Cerebellar cortex (tissue), 1 donor: Measurements from ENCODE around the gene IL9.

ENCODE experiments used
- DNase-seq: peaks from one replicate; pipeline ENCODE4 v3.0.0-alpha.2; 2015; ENCODE audit warnings: low spot score

Gene IL9

DNA sequence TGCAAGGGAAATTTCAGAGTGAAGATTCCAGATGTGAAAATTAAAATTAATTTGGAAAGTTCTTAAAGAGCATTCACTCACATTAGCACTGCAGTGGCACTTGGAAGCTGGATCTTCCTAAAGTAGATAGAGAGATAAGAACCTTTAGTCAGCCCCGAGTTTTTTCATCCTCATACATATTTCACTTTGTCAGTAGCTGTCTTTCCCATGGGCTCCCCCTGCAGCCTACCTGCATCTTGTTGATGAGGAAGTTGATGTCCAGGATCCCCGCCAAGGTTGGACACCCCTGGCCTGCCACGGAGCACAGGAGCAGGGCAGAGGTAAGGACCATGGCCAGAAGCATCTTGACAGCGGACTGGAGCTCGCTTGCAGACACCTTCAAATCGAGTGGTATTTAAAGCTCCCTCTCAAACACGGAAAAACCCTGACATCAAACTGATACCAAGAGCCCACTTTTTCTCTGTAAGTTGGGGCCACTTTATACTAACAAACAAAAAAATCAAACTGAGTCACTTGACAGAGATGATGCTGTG, at the start of gene IL9:
Gene IL9, minus strand, starts transcription at position 368 of the 533 bp plus-strand sequence. Its CDS starts 25 bp downstream, at position 343.
- no peak for DNase-seq

DNA sequence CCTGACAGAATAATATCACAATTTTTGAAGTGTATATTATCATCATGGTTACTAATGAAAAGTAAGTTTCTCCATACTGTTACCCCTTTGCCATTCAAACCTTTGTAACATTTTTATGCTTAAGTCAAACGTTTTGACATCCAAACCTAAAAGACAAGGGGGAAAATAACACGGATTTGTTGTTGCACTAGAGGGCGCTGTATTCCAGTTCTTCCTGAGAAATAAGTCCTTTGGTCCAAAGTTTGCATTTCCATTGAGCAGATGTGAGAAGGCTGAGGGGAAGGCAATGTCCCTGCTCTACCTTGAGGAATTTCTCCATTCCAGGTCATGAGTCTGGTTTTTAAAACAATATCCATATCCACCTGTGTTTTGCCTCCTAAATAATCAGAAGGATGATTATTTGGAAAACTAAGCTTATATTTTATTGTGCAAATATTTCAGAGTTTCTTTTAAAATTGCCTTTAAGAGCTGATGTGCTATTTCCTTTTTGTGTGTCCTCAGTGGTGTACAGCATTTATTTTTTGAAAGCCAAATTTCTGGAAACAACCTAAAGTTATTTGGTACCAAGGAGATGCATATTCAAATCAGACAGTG, 49.4 kb upstream of the IL9 start:
- DNase-seq: peak; percentile 74

DNA sequence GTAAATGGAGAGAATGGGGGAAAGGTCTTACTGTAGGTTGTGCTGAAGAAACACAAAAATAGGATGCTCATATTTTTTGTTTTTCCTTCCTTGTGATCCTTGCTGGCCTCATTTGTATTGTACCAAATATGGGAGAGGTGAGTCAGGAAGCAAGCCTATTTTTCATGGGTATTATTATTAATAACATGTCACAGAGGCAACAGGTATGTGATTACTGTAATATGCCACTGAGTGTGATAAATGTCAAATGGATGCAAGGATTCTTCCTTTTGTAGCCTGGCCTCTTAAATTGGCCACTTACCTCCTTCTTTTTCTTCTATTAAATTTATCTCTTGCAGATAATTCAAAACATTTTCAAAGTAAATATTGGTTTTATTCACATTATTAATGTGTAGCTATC, 48.9 kb upstream of the IL9 start:
- no peak for DNase-seq

DNA sequence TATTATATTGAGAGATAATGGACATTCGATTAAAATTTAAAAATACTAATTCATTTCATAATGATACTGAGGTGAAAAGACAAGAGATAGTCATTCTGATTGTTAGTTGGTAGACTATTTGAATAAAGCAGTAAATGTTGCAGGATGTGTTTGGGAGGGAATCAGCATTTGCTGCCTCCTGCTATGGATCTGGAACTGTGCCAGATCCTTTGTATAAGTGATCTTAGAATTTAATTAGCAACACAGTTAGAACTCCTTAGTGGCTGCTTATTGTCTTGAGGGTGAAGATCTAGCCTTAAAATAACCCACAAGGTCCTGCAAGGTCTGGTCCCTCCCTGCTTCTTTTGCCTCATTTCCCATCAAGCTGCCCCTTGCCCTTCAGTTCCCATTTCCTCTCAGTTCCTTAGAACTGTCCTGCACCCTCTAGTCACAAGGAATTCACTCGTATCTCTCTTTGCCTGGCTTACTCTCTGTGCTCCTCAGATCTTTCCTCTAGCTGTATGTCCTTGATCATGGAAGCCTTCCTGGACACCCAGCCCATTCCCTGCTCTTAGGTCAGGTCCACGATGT, 46.6 kb upstream of the IL9 start:
- peak; percentile 5 for DNase-seq

DNA sequence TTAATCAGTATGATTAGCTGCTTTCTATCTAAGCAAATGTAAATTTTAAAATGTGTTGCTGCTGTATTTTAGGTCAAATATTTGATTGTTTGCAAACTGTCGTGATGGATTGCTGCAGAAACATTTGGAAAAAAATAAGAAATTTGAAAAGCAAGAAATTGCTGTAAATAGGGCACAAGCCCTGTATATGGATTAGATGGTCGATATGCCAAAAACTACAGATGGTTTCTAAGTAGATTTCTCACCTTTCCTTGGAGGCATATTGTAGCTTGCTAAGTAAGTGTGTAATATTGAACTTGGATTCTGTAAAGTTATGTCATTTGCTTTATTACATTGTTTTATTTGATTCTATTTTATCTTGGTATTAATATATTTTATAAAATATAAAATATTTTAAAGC, 46.1 kb upstream of the IL9 start:
- no peak for DNase-seq

DNA sequence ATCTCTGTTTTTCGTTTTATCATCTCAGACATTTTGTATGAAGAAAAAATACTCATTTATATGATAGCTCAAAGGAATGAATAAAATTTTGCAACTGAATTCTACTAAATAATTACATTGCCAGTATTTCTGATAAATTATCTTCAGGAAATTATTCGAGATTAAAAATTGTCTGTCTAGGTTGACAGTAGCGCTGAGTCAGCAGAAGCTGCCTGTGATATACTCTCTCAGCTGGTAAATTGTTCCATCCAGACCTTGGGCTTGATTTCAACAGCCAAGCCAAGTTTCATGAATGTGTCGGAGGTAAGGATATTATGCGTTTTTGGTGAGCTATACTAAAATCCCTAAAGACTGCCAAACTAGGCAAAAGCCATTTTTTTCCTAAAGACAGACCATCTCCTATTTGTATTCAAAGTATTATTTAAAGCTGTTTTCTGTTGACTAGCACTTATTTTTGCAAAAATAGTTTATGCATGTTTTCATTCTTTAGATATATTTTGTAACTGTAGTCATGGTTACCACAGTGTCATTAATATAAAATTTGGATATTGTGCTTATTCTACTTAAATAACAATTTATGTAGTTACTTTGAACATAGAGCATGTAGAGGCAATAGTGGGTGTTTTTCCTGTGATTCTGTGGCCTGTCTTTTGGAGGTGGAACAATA, 41.7 kb upstream of the IL9 start:
- no peak for DNase-seq

DNA sequence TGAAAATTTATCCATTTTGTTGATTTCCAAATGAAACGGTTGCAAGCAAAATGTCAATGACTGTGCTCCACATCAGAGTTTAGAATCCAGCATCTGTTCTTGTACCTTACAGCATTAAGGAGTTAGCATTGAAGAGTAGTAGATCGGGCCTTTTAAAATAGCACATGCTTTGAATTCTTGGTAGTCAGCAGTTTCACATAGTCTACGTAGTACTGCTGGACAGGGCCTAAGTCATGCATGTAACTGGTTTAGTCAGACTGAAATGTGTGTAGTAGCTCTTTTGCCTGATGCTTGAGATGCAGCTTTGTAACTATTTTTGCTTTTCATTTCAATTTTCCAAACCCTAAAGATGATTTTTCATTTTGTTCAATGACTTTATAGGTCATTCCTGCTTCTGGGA, 39.3 kb upstream of the IL9 start:
- DNase-seq: no peak

DNA sequence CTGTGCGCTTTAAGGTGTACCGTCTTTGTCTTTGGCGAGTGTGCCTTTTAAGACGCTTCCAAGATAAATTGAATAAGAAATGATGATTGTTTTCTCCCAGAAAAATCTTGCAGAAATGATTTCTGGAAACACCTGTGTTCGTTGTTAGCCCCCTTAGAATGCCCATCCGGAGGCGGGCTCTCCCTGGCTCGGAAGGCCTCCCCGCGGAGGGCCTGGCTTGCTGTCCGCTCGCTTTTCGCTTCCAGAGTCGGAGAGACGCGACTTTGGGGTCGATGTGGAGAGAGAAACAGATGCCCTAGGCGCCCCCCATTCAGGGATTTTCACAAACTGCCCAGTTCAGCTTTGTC, 35.3 kb upstream of the IL9 start:
- DNase-seq: no peak

DNA sequence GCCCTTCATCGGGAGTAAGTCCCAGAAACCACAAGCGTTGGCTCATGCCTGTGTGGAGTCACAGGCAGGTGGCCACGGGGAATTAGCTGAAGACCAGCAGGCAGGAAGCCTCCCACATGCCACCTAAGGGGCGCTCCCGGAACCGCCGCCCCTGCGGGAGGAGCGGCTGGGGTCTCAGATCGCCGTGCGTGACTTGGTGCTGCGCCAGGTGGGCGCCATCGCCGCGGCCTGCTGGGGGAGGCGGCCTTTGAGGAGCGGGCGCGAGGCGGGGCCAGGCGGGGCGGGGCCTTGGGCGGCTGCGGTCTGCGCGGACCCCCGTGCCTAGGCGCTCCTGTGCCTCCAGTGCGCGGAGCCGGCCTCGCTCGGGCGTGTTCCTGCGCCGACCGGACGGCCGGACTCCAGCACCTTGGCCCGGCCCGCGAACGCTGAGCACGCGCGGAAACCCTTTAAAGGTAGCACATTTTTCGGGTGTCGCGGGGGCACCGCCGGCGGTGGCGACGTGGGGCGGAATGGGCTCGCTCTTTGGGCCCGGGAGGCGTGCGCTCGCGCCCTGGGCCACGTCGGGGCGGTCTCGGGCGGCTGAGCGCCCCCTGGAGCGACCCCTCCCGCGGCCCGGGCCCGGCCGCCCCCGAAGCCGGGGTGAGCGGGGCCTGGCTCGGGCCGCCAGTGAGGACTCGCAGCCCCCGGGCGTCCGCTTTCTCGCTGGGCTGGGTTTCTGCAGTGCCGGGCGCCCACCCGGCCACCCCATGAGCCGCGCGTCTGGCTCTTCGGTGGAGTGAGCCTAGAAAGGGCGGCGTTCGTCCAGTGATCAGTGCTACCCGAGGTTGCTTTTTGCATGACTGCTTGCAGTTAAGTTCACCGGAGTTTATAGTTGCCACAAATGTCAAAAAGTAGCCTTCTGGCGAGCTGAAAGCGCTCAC, 34.6 kb upstream of the IL9 start:
- DNase-seq: no peak

DNA sequence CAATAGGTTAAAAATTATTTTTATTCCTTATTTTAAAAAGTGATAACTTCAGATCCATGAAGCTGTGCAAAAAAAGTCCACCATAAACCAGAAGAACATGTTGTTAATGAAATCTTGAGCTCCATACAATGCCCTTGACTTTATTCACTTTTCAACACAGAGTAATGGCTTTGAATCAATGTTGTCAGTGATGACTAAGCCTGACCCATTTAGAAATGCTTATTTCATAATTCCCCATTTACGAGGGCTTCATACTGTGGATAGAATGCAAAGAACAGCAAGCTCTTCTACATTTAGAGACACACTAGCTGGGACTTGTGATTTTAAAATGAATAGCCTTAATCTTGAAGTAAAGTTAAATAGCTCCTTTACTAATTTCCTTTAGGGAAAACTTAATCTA, 25.7 kb upstream of the IL9 start:
- DNase-seq: no peak

DNA sequence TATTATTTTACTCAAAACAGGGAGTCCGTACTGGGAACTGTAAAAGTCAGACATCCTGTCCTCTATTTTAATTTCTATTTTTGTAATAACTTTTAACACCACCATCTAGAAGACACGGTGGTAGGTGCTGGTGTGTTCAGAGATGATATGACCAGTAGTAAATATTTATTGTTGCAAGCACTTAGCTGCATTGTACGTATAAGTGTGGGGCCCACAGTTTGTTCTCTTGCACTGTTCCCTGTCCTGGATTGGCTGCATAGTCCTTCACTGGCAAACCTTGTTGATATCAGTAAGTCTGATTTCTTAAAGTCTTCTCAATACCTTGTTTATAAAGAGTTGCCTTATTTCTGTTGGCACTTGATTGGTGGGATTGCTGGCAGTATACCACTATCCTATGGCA, 24.6 kb upstream of the IL9 start:
- no peak for DNase-seq

DNA sequence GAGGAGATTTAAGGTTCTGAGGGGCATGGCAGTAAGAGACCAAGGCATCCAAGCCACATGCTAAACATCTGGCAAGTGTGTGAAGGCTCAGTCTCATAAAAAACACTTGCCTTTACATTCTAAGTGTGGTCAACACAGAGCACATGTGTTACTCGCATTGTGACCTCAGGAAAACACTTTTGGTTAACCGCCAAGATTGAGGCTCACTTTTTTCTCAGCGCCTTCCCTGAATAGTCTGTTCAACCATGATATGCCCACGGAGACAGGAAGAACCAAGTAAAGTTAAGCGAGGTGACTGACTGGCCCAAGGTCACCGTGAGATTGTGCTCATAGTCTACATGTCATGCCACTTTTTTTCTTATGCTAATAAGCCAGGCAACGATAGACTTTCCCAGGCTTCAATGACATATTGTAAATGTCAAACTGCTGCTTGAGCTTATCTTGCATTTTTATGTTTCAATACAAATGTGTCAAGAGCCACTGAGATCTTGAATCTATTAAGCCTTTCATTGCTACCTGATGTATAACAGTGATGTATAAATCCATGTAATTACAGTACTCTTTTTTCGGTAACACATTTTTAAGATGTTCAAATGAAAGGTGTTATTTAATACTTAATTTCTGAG, 21.1 kb upstream of the IL9 start:
- DNase-seq: no peak

DNA sequence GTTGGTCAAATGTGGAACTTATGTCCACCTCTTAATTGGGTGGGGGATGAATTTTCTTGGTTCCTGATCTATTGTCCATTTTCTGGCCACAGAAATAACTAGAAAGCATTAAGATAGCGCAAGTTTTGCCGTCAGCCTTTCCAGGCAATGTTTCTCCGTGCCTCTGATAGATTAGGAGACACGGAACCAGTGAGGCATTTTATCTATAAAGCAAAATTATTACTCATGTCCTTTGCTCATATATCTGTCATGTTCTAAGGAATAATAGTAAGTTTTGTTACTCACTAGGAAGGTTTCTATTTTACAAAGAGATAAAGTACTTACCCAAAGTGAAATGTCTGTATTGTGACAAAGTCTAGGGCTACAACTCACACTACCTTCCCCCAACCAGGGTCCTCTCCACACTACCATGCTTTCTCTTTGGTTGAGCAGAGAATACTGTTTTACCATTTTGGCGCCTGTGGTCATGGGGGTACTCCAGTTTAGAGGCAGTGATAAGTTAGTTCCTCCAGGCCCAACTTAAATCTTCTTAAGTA, 19.9 kb upstream of the IL9 start:
- DNase-seq: no peak

DNA sequence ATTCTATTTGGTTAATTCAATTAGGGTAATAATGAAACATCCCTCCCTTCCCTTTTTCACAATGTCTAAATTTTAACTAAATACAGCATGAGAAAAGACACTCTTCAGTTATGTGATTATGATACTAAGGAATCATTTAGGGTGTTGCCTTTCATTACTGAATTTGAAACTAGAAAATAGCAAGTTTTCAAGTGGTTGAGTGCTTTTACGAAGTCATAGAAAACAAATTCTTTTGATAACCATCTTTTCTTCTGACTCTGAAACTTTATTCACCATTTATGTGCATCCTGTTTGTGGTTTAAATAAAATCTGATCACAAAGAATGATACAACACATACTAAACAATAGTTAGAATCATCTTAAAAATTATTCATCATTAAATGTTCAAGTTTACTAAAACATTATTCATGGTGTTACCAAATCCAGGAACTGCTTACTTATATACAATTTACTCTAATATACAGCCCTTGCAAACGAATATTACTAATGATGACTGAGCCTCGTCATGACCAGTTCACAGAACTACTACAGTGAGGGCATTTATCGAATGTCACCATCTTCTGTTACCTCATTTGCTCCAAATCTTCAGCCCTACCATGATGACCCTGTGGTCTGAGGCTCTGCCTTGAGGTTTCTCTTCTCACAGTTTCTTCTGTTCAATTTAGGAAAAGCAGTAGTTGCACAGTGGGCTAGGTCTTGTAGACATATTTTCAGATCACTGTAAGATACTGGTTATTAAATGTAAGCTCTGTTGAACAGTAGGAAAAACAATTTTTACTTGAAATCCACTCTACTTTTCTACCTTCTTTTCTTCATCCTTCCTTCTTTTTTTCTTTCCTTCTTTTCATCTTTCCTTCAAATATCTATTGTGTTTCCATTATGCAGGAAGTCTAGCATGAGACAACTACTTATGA, 18.3 kb upstream of the IL9 start:
- DNase-seq: no peak

DNA sequence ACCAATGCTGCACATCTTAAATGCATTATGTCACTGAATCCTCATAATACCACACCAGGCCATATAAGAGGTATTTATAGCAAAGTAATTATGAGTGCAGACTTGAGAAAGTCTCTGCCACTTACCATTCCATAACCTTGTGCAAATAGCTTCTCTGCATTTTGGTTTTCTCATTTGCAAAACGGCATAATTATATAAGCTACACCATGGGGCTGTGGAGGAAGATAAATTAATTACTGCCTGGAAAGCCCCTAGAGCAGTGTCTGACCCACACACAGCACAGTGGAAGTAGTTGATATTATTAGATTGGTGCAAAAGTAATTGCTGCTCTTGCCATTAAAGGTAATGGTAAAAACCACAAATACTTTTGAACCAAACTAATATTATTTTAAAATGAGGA, 9.5 kb upstream of the IL9 start:
- DNase-seq: no peak

DNA sequence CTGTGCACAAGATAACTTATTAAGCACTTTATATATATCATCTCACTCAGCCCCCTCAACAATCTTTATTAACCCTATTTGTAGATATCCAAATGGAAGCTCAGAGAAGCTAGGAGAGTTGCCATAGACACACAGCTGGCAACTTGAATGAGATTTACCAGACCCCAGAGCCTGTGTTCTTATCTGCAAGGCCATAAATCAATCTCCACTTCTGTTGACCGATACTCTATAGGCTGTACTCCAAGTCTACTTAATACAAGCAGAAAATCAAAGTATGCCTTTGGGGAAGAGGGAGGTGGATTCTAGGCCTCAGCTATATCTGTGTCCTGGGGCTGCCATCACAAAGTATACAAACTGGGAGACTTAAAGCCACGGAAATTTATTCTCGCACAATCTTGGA, 6.0 kb upstream of the IL9 start:
- DNase-seq: no peak

DNA sequence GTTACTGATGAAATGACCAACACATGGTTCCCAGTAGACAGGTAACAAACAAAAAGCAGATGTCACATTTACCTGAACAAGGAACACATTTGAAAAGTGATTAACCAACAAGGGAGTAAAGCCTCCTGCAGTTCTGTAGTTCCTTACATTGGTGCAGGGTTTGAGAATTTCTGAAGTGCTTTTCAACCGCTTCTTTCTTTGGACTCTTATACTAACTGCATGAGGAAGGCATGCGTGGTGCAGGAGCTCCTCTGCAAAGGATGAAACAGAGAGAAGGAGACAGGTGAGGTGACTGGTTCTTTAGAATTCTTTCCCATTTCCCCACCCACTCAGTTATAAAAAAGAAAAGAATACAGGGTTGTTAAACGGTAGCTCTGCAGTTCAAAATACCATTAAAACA, 4.6 kb upstream of the IL9 start:
- no peak for DNase-seq

DNA sequence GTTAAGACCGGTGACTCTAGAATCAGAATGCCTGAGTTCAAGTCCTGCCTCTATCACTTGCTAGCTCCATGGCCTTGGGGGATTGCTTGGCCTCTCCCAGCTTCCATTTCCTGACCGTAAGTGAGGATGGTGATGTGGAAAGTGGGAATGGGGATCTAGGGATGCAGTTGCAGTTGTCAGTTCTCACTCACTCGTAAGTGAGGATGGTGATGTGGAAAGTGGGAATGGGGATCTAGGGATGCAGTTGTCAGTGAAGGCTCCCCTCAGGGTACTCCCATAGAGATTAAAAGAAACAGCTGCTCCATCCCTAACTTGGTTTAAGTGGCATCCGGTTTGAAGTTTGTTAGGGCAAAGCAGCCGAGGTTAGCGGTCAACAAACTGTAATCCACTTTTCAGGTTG, 3.0 kb upstream of the IL9 start:
- no peak for DNase-seq

DNA sequence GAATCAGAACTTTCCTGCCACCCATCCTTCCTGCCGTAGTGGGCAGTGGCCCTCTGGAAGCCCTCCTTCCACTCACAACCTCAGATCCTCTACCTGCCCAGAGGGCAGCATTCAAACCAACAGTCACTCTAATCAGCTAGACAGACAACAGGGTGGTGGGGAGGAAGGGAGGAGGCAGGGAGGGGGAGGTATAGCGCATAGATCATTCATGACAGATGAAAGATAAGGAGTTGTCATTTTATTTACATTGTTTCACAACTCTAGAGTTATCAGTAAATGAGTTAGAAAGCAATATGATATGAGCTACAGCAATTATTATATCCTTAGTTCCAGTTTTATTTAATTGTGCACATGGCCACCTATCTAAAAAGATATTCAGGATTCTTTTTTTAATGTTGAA, 852 bp downstream of the IL9 start:
- DNase-seq: no peak

DNA sequence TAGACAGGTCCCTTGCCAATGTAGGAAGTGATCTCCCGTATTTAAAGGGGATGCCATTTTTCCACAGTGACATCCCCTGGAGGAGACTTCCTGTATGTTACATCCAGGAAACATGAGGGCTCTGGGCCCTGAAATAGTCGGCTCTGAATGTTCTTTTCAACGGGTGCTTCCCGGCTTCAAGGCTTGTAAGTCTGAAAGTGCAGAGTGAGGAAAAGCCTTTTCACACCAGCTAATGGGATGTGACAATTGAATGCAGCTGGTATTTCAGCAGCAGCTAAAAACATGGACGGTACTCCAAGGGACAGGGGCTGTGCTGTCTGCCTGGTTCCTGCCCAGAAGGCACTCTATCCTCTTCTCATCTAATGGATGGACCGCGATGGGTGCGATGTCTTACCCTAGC, 1.4 kb downstream of the IL9 start:
- DNase-seq: no peak

DNA sequence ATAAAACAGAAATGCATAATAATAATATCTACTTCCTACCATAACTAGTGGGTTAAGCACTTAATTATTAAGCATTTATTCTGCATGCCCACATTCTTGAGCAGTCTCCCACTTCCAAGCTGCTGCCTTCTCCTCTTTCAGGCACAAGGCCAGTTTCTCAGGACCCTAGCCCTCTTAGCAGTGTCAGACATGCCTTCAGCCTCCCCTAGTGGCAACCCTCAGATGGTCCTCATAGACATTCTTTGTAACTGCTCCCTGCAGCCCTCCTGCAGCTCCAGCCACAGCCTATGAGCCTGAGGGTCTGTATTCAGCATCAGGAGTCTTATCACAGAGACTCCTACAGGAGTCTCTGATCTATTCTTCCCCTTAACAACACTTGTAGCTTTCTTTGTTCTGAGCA, 3.9 kb downstream of the IL9 start:
- DNase-seq: no peak
